Adipocyte (in vitro differentiated cells): ENCODE results near the gene TSPAN4.
A peak's percentile ranks its signal among the peaks of the same experiment; 100 is the strongest.

ENCODE experiments used
- DNase-seq: peaks from one replicate; pipeline ENCODE4 v3.0.0-alpha.2; 2015; ENCODE audit warnings: low read depth
- H3K27me3 ChIP-seq: replicated peaks from 2 replicates; pipeline ENCODE4 v1.7.0; 2013; ENCODE audit warnings: mild to moderate bottlenecking, low read length, moderate library complexity; ENCODE audit not compliant: control insufficient read depth, insufficient read depth
- H3K36me3 ChIP-seq: 2 replicates; pipeline ENCODE4 v1.7.0; 2013; ENCODE audit warnings: low read length, mild to moderate bottlenecking, moderate library complexity; ENCODE audit not compliant: control insufficient read depth, insufficient read depth, severe bottlenecking
- H3K4me1 ChIP-seq: 2 replicates; pipeline ENCODE4 v1.7.0; 2013; ENCODE audit warnings: mild to moderate bottlenecking, low read length, moderate library complexity; ENCODE audit not compliant: control insufficient read depth, insufficient read depth
- H3K4me3 ChIP-seq: 2 replicates; pipeline ENCODE4 v1.7.0; 2013; ENCODE audit warnings: mild to moderate bottlenecking, low read length, moderate library complexity
- H3K9ac ChIP-seq: 2 replicates; pipeline ENCODE4 v1.7.0; 2013; ENCODE audit warnings: mild to moderate bottlenecking, low read length, moderate library complexity
- H3K9me3 ChIP-seq: 2 replicates; pipeline ENCODE4 v1.7.0; 2013; ENCODE audit warnings: mild to moderate bottlenecking, low read length, moderate library complexity; ENCODE audit not compliant: control insufficient read depth

The TSPAN4 gene

DNA sequence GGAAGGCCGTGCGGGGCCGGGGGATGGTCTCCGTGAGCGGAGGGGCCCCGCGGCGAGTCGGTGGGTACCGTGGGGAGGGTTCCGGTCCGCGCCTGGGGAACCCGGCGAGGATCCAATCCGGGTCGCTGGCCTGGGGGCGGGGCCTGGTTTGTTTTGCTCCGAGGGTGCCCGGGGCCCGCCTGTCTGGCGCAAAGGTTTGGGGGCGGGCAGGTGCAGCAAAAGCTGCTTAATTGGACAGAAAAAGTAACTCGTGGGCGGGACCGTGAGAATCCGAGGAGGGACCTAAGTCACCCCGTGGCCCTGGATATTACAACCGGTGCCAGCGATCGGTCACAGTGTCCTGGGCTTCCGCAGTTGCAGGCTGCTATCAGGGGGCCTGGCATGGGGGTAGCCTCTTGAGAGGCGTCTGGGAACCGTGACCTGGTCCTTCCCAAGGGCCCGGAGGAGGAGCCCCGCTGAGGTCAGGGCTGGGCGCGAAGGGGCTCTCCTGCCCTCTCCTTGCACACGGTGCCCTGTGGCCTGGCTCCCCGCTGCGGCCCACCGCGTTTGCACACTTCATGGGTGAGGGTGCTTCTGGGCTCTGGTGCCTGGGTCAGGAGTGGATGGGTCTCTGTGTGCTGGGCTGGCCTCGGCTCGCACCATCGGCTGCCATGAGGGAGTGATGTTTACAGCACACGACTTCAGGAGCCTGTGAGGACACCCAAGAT is 22.6 kb upstream of the TSPAN4 start:
- H3K9me3 ChIP-seq: no peaks in the 10 kb centered on the region
- peak overlapping the region; percentile 99 for H3K9ac ChIP-seq
- peaks cover 32% of the 10 kb centered on the region for H3K4me1 ChIP-seq
- H3K27me3 ChIP-seq: no peaks in the 10 kb centered on the region
- H3K4me3 ChIP-seq: peak overlapping the region; percentile 94
- DNase-seq: peak; percentile 80
- H3K36me3 ChIP-seq: peaks cover 51% of the 10 kb centered on the region

DNA sequence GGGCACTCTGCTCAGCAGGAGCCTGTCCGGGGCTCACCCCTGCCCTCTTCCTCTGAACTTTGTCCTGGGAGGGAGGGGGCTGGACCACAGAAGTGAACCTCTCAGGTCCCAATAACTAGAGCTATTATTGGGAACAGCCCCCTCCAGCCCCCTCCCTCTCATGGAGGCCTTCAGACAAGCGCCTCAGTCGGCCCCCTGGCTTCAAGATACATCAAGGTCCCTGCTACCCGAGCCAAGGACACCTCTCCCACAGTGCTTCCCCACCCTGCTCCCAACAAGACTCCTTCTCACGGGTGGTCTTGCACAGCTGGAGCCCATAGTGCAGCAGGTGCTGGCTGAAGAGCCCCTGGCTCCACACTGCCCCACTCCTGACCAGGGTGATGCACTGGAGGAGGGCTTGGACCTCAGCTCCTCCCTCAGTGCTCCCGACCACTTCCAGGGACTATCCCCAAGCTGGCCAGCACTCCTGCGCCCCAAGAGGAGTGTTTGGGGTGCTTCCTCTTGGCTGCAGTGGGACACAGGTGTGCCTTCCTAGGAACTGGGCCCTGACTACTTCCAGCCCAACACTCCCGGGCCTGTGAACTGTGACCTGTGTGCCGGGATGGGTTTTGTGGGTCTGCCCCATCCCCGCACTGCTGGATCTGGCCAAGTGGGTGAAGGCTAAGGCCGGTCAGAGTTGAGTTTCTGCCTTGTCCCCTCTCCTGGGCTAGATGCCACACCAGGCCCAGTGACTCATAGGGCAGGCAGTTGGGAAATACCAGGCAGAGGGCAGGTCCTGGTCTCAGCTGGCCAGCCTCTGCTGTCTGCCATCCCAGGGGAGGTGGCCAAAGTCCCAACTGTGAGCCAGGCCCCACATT is 21.8 kb upstream of the TSPAN4 start:
- H3K4me1 ChIP-seq: peaks cover 36% of the 10 kb centered on the region
- DNase-seq: peak; percentile 87
- peaks cover 58% of the 10 kb centered on the region for H3K36me3 ChIP-seq
- H3K27me3 ChIP-seq: no peaks in the 10 kb centered on the region
- H3K9ac ChIP-seq: peak overlapping the region; percentile 99
- H3K9me3 ChIP-seq: no peaks in the 10 kb centered on the region
- H3K4me3 ChIP-seq: peak overlapping the region; percentile 94

DNA sequence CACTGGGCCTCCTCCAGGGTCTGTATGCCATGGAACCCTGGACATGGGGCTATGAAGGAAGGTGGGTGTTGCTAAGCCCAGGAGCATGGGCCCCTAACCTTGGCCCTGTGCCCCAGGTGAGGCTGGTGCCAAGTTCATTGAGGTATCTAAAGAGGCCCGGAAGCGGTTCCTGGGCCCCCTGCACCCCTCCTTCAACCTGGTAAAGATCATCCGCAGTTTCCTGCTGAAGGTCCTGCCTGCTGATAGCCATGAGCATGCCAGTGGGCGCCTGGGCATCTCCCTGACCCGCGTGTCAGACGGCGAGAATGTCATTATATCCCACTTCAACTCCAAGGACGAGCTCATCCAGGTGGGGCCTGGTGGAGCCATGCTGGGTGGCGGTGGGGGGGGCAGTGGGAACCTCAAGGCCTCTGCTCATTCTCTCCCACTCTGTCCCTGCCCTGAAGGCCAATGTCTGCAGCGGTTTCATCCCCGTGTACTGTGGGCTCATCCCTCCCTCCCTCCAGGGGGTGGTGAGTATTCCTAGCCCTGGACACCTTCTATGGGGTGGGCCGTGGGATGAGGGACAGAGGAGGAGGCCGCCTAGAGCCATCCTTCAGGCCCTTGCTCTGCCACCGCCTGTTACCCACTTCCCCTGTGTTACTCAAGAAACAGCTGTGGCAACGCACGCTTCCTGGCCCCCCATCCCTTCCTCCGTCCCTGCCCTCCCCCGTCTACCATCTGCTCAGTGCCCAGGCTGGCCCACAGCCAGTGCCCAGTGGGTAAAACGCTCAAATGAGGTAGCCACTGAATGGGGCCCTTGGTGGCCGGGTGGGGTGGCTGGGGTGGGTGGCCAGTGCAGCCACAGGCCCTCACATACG is 20.9 kb upstream of the TSPAN4 start:
- H3K9me3 ChIP-seq: no peaks in the 10 kb centered on the region
- peaks cover 32% of the 10 kb centered on the region for H3K4me1 ChIP-seq
- H3K4me3 ChIP-seq: peak overlapping the region; percentile 94
- no peaks in the 10 kb centered on the region for H3K27me3 ChIP-seq
- H3K36me3 ChIP-seq: peaks cover 58% of the 10 kb centered on the region
- DNase-seq: no peak
- peak overlapping the region; percentile 99 for H3K9ac ChIP-seq

DNA sequence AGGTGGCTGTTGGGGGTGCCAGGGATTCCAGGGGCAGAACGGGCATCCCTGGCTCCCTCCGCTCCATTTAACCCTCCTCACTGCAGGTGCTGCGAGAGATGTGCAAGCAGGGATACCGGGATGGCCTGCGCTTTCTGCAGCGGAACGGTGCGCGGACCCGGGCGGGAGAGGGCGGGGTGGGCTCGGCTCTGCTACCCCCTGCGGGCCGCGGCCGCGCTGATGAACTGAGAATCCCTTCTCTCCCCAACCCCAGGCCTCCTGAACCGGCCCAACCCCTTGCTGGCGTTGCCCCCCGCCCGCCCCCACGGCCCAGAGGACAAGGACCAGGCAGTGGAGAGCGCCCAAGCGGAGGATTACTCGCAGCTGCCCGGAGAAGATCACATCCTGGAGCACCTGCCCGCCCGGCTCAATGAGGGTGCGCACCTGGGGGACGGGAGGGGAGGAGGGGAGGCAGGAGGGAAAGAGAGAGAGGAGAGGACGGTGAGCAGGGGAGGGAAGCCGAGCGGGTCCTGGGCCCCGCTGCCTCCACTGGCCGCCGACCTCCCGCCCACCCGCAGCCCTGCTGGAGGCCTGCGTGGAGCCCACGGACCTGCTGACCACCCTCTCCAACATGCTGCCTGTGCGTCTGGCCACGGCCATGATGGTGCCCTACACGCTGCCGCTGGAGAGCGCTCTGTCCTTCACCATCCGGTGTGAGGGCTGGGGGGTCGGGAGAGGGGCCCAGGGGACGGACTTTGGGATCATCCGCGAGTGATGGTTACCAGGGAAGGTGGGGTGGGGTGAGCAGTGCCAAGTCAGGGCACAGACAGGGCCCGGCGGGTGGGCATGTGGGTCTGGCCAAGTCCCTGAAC is 19.0 kb upstream of the TSPAN4 start:
- no peak for DNase-seq
- peak overlapping the region; percentile 99 for H3K9ac ChIP-seq
- no peaks in the 10 kb centered on the region for H3K9me3 ChIP-seq
- peaks cover 58% of the 10 kb centered on the region for H3K36me3 ChIP-seq
- peaks cover 27% of the 10 kb centered on the region for H3K4me1 ChIP-seq
- H3K4me3 ChIP-seq: no peak overlapping the region
- H3K27me3 ChIP-seq: no peaks in the 10 kb centered on the region

DNA sequence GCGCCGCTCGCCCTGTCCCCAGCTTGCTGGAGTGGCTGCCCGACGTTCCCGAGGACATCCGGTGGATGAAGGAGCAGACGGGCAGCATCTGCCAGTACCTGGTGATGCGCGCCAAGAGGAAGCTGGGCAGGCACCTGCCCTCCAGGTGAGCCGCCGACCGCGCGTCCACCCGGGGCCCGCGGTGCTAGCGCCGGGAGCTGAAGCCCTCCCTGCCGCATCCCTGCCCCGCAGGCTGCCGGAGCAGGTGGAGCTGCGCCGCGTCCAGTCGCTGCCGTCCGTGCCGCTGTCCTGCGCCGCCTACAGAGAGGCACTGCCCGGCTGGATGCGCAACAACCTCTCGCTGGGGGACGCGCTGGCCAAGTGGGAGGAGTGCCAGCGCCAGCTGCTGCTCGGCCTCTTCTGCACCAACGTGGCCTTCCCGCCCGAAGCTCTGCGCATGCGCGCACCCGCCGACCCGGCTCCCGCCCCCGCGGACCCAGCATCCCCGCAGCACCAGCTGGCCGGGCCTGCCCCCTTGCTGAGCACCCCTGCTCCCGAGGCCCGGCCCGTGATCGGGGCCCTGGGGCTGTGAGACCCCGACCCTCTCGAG is 18.3 kb upstream of the TSPAN4 start:
- Histone ChIP-seq H3K9me3 (no peaks in the 10 kb centered on the region), H3K4me1 (peaks cover 34% of the 10 kb centered on the region), H3K9ac (no peak overlapping the region), H3K36me3 (peaks cover 58% of the 10 kb centered on the region), H3K27me3 (no peaks in the 10 kb centered on the region), H3K4me3 (no peak overlapping the region)
- DNase-seq: no peak

DNA sequence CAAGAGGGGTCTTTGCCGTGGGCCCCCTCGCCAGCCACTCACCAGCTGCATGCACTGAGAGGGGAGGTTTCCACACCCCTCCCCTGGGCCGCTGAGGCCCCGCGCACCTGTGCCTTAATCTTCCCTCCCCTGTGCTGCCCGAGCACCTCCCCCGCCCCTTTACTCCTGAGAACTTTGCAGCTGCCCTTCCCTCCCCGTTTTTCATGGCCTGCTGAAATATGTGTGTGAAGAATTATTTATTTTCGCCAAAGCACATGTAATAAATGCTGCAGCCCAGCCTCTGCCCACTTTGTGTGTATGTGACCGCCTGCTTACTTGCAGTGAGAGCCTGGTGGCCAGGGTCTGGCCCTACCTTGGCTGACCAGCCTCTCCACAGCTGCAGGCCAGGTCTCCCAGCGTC is 17.7 kb upstream of the TSPAN4 start:
- H3K27me3 ChIP-seq: no peaks in the 10 kb centered on the region
- peaks cover 39% of the 10 kb centered on the region for H3K4me1 ChIP-seq
- no peaks in the 10 kb centered on the region for H3K9me3 ChIP-seq
- peak overlapping the region; percentile 20 for H3K9ac ChIP-seq
- DNase-seq: no peak
- H3K36me3 ChIP-seq: peaks cover 58% of the 10 kb centered on the region
- no peak overlapping the region for H3K4me3 ChIP-seq

DNA sequence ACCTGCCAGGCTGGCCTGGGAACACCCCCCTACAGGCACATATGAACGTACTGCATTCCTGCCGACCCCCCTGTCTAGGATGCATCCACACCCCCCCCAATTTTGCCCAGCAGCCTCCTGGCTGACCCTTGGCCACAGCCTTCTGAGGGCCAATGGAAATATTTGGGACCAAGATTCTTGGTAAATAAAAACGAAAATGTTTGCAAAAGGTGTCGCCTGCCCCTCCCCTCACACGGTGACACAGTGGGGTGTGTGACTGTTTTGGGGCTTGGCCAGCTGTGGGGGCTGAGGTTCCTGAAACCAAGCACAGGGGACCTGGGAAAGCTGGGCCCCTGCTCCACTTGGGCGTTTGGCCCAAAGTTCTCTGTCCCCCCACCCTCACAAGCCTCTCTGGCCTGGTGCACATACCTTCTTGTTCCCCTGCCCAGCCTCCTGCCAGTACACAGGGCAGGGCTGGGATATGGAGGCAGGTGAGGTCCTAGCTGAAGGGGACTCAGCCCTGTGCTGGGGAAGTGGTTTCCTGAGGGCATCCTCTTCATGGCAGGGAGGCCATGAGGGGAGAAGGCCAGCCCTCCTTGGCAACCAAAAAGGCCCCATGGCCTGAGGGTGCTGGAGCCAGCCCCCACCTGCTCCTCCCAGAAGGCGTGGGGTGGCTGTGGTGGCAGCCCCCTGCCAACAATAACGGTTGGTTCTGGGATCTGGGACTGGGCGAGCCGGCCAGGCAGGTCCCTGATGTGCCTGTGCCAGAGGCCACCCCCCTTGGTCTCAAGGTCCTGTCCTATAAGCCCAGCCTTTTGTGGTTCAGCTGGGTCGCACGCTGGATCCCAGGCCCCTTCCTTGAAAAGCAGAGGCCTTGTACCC is 17.1 kb upstream of the TSPAN4 start:
- no peak for DNase-seq
- Histone ChIP-seq H3K27me3 (no peaks in the 10 kb centered on the region), H3K9ac (peak overlapping the region; percentile 20), H3K4me1 (peaks cover 41% of the 10 kb centered on the region), H3K9me3 (no peaks in the 10 kb centered on the region), H3K36me3 (peaks cover 52% of the 10 kb centered on the region), H3K4me3 (no peak overlapping the region)

DNA sequence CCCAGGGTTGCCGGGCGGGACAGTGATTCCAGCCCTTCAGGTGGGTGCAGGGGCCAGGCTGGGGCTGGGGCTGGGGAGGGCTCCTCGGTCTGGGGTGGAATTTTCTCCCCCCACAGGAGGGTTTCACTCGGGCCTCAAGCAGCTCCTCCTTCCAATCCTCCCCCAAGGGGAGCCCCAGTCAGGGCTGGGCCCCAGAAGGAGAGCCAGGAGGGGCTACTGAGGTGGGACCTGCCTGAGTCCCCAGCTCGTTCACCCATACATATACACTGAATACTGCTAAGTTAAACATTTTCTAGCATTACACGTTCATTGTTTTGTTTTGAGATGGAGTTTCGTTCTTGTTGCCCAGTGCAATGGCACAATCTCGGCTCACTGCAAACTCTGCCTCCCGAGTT is 16.4 kb upstream of the TSPAN4 start:
- Histone ChIP-seq H3K27me3 (no peaks in the 10 kb centered on the region), H3K4me1 (peaks cover 39% of the 10 kb centered on the region), H3K4me3 (no peak overlapping the region), H3K36me3 (peaks cover 46% of the 10 kb centered on the region), H3K9me3 (no peaks in the 10 kb centered on the region), H3K9ac (peak overlapping the region; percentile 20)
- no peak for DNase-seq

DNA sequence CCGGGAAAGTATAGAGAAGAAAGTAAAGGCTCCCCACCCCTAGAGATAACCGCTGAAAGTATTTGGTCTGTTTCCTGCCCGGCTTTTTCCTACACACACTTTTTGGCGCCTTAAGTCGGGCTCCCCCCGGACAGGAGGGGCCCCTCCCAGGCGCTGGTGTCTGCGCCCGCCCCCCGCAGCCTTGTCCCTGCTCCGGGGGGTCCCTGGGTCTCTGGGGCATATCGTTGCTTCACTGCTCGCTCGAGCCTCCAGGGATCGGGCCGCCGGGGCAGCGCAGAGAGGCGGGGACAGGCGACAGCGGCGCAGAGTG is 15.9 kb upstream of the TSPAN4 start:
- peaks cover 37% of the 10 kb centered on the region for H3K4me1 ChIP-seq

More for the DNA sequence above, 15.9 kb upstream of the TSPAN4 start:
- Histone ChIP-seq H3K36me3 (peaks cover 41% of the 10 kb centered on the region), H3K9me3 (no peaks in the 10 kb centered on the region), H3K27me3 (no peaks in the 10 kb centered on the region), H3K4me3 (peak overlapping the region; percentile 37), H3K9ac (no peak overlapping the region)
- DNase-seq: no peak
